GM19467 (cell line): Measurements from ENCODE around the gene AEN.

Experiments
- ATAC-seq: cut with Tn5 transposase; IDR thresholded peaks from one replicate; pipeline ENCODE4 v1.9.1; 2021; ENCODE audit warnings: mild to moderate bottlenecking, moderate library complexity; ENCODE audit not compliant: unreplicated experiment

The AEN gene

GRCh38 chr15:88661041-88661700 lies 40.0 kb downstream of the AEN start:
- no peak for ATAC-seq

- no peak for ATAC-seq
Observed at GRCh38 chr15:88661761-88662556, 40.8 kb downstream of the AEN start.

DNA sequence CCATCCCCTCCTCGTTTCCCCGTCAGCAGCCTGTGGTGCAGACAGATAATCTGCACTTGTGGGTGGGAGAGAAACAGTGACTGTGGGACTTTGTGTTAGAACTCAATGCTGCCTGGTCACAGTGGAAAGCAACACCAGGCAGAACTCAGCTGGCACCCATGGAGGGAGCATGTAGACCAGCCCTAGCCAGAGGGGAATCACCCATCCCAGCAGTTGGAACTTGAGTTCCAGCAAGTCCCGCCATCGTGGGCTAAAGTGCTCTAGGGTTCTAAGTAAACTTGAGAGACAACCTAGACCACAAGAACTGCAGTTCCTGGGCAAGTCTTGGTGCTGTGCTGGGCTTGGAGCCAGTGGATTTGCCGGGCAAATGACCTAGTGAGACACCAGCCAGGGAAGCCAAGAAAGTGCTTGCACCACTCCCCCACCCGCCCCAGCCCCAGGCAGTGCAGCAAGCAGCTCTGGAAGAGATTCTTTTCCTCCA lies 42.0 kb downstream of the AEN start:
- ATAC-seq, result no peak

- ATAC-seq, result no peak
Observed at GRCh38 chr15:88664151-88664778, 43.1 kb downstream of the AEN start.

DNA sequence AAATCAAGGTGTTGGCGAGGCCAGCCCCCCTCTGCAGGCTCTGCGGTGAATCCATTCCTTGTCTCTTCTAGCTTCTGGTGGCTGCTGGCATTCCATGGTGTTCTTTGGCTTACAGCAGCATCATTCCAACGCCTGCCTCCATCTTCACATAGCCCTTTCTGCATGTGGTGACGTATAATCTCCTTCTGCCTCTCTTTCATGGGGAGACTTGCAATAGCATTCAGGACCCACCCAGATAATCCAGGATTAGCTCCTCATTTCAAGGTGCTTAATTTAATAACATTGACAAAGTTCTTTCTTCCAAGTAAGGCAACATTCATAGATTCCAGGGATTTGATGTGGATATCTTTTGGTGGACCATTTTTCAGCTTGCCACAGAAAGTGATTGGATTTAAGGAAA lies 53.5 kb downstream of the AEN start:
- no peak for ATAC-seq

DNA sequence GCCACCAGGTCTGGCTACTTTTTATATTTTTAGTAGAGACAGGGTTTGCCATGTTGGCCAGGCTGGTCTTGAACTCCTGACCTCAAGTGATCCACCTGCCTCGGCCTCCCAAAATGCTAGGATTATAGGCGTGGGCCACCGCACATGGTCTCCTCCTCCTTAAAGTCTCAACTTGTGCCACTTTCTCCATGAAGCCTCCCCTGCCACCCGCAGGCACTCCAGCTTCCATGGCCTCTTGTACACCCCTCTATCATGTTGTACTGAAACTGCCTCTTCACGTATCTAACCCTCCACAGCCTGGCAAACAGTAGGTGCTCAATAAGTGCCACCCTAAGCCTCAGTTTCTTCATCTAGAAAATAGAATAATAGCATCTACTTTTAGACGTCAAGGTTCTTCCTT lies 57.6 kb downstream of the AEN start:
- ATAC-seq, result no peak

- no peak for ATAC-seq
Observed at GRCh38 chr15:88680241-88681001, 59.3 kb downstream of the AEN start.

- no peak for ATAC-seq
Observed at GRCh38 chr15:88681610-88682221, 60.6 kb downstream of the AEN start.
